ENCODE results near the gene SYCE3.

Gene SYCE3

DNA sequence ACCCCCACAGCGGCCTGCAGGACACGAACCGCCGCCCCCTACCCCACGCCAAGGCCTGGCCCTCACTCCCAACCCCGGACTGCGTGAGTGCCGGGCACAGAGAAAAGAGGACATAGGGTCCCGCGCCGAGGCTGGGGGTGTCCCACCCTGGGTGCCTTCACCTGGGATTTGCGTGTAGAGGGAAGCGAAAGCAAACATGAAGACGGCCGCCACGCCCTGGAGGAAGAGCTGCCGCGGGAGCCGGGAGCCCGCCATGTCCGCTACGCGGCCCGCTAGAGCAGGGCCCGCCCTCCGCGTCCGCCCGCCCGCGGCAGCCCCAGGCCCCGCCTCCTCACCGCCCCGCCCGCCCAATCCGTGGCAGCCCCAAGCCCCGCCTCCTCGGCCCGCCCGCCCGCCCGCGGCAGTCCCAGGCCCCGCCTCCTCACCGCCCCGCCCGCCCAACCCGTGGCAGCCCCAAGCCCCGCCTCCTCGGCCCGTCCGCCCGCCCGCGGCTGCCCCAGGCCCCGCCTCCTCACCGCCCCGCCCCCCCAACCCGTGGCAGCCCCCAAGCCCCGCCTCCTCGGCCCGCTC, 55.2 kb downstream of the SYCE3 start, which contains the start of gene LMF2:
TSS of gene LMF2 (minus strand) at position 282 of the 570 bp plus-strand sequence. CDS start at position 255, 27 bp downstream.
- Histone ChIP-seq H2AK5ac (ENCODE audit: low read length) (peak within 1 kb of the TSS; percentile 99), H4K8ac (ENCODE audit: low read depth, low read length) (peak within 1 kb of the TSS; percentile 99), H3K27ac (ENCODE audit: low read depth, low read length) (peak within 1 kb of the TSS; percentile 84), H3K36me3 (ENCODE audit: control insufficient read depth in 1 of 2, insufficient read depth in 2 of 2, low read length in 2 of 2) (peaks cover 31 to 33% of the 10 kb centered on the region in 2 experiments), H4K12ac (ENCODE audit: low read depth, low read length) (peak within 1 kb of the TSS; percentile 99), H3K18ac (ENCODE audit: low read length) (peak within 1 kb of the TSS; percentile 100), H4K91ac (ENCODE audit: low read depth, low read length) (peak within 1 kb of the TSS; percentile 96), H3K4ac (ENCODE audit: low read depth, low read length) (peak within 1 kb of the TSS; percentile 97), H3K27me3 (ENCODE audit: insufficient read depth, low read length) (no peaks in the 10 kb centered on the region), H3K4me3 (ENCODE audit: low read depth, low read length) (peak within 1 kb of the TSS; percentile 99), H2BK5ac (ENCODE audit: low read depth, low read length, poor library complexity) (peak within 1 kb of the TSS; percentile 90), H2AFZ (ENCODE audit: insufficient read depth, low read length, poor library complexity) (peak within 1 kb of the TSS; percentile 99), H2BK12ac (ENCODE audit: low read length) (peak within 1 kb of the TSS; percentile 56), H3K9ac (ENCODE audit: low read length) (peak within 1 kb of the TSS; percentile 97), H3K79me2 (ENCODE audit: control insufficient read depth, insufficient read depth, low read length, poor library complexity) (peaks cover 13% of the 10 kb centered on the region), H3K4me2 (ENCODE audit: low read length) (peak within 1 kb of the TSS; percentile 90), H3K4me1 (ENCODE audit: control insufficient read depth in 1 of 2, insufficient read depth in 2 of 2, low read length in 2 of 2) (peaks cover 6 to 15% of the 10 kb centered on the region in 2 experiments), H3K9me3 (ENCODE audit: insufficient read depth, low read depth, low read length) (no peaks in the 10 kb centered on the region), H2BK120ac (ENCODE audit: insufficient read depth, low read length, poor library complexity) (peak within 1 kb of the TSS; percentile 93), H3K79me1 (ENCODE audit: low read length) (peaks cover 8% of the 10 kb centered on the region), H3K14ac (ENCODE audit: low read length) (peak within 1 kb of the TSS; percentile 98), H3K23ac (ENCODE audit: low read length) (no peak within 1 kb of the TSS)
- peak in 1 of 2 donors; percentile 73 for DNase-seq
- no CpG with 5 or more reads among the region's 62 CpGs for WGBS (ENCODE audit: extremely low coverage, insufficient coverage, insufficient read length)

DNA sequence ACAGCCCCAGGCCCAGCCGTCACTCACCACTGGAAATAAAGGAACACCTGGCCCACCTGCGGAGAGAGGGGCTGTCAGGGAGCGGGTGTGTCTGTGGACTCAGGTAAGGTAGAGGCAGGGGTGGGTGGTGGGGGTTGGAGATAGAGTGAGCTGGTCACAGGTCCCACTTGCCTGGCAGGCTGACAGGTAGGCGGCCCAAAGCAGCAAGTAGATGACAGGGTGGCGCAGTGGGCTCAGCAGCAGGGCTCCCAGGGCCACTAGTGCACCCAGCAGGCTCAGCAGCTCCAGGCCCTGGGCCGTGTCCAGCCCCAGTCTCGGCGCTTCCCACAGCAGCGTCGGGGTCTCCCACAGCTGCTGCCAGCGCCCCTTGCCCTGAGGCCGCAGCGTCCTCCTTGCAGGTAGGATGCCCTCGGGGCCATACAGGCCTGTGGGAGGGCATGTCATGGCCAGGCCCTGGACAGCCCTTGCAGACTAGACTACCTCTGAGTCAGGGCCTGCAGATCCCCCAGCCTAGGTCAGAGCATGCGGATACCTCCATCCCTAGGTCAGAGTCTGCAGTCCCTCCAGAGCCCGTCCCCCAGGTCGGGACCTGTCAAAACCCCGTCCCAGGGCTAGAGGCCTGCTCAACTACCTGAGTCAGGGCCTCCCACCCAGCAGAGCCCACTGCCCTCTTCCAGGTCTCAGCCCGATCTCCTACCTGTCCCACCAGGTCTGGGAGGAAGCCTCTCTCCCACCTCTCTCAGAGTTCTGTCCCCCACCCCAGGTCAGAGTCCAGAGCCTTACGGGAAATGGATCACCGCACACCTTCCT, 55.9 kb downstream of the SYCE3 start:
- Histone ChIP-seq H4K12ac (ENCODE audit: low read depth, low read length) (peak overlapping the region; percentile 93), H3K27me3 (ENCODE audit: insufficient read depth, low read length) (no peaks in the 10 kb centered on the region), H2AFZ (ENCODE audit: insufficient read depth, low read length, poor library complexity) (peak overlapping the region; percentile 99), H3K9me3 (ENCODE audit: insufficient read depth, low read depth, low read length) (no peaks in the 10 kb centered on the region), H4K8ac (ENCODE audit: low read depth, low read length) (peak overlapping the region; percentile 97), H3K9ac (ENCODE audit: low read length) (peak overlapping the region; percentile 89), H3K18ac (ENCODE audit: low read length) (peak overlapping the region; percentile 83), H3K4me3 (ENCODE audit: low read depth, low read length) (peak overlapping the region; percentile 98), H3K36me3 (ENCODE audit: control insufficient read depth in 1 of 2, insufficient read depth in 2 of 2, low read length in 2 of 2) (peaks cover 36 to 37% of the 10 kb centered on the region in 2 experiments), H3K14ac (ENCODE audit: low read length) (peak overlapping the region; percentile 98), H2BK12ac (ENCODE audit: low read length) (peak overlapping the region; percentile 56), H3K23ac (ENCODE audit: low read length) (no peak overlapping the region), H4K91ac (ENCODE audit: low read depth, low read length) (peak overlapping the region; percentile 88), H3K4me1 (ENCODE audit: control insufficient read depth in 1 of 2, insufficient read depth in 2 of 2, low read length in 2 of 2) (peaks cover 6 to 15% of the 10 kb centered on the region in 2 experiments), H2BK120ac (ENCODE audit: insufficient read depth, low read length, poor library complexity) (peak overlapping the region; percentile 87), H3K79me1 (ENCODE audit: low read length) (peaks cover 8% of the 10 kb centered on the region), H3K4me2 (ENCODE audit: low read length) (peak overlapping the region; percentile 74), H2AK5ac (ENCODE audit: low read length) (peak overlapping the region; percentile 87), H3K79me2 (ENCODE audit: control insufficient read depth, insufficient read depth, low read length, poor library complexity) (peaks cover 13% of the 10 kb centered on the region), H3K4ac (ENCODE audit: low read depth, low read length) (peak overlapping the region; percentile 97), H3K27ac (ENCODE audit: low read depth, low read length) (peak overlapping the region; percentile 56), H2BK5ac (ENCODE audit: low read depth, low read length, poor library complexity) (peak overlapping the region; percentile 90)
- WGBS (ENCODE audit: extremely low coverage, insufficient coverage, insufficient read length): no CpG with 5 or more reads among the region's 21 CpGs
- peak; percentile 82 to 86 for DNase-seq

DNA sequence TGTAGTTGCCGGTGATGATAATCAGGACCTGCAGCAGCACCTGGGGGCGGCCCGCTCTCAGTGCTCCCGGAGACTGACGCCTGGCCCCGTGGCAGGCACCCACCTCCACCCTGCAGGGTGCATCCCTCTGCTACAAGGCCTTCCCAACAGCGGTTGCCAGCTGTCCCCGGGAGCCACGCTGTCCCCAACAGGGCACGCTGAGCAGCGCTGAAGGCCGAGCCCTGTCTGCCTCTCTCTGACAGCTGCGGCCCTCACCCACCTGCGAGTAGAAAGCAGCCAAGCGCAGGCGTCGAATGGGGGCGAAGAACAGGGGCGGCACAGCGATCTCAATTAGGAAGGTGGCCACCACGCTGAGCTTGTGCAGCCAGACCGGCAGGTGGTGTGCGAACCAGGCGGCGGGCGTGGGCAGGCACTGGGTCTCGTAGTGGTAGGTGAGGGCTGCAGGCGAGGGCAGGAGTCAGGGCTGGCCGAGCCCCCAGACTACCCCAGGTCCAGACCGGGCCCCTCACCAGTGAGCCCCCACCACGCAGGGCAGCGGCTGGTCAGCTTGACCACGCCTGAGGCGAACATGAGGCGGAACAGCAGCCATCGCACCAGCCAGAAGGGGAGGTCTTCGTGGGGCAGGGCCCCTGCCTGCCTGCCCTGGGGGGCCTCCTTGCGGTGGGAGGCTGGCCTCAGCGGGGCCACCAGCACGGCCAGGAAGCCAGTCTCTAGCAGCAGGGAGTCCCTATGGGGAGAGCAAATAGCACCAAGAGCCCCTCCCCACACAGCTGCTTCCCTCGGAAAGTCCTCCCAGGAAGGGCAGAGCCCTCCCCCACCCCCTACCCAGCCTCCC, 56.7 kb downstream of the SYCE3 start:
- H2BK5ac ChIP-seq (ENCODE audit: low read depth, low read length, poor library complexity): no peak overlapping the region
- peaks cover 13% of the 10 kb centered on the region for H3K79me2 ChIP-seq (ENCODE audit: control insufficient read depth, insufficient read depth, low read length, poor library complexity)
- no peak overlapping the region for H3K27ac ChIP-seq (ENCODE audit: low read depth, low read length)
- H3K4me3 ChIP-seq (ENCODE audit: low read depth, low read length): no peak overlapping the region
- H3K4me1 ChIP-seq (ENCODE audit: control insufficient read depth in 1 of 2, insufficient read depth in 2 of 2, low read length in 2 of 2): peaks cover 6 to 15% of the 10 kb centered on the region in 2 experiments
- peaks cover 36 to 37% of the 10 kb centered on the region in 2 experiments for H3K36me3 ChIP-seq (ENCODE audit: control insufficient read depth in 1 of 2, insufficient read depth in 2 of 2, low read length in 2 of 2)
- no peaks in the 10 kb centered on the region for H3K27me3 ChIP-seq (ENCODE audit: insufficient read depth, low read length)
- no peak overlapping the region for H4K8ac ChIP-seq (ENCODE audit: low read depth, low read length)
- no peak overlapping the region for H3K23ac ChIP-seq (ENCODE audit: low read length)
- no peak overlapping the region for H3K4ac ChIP-seq (ENCODE audit: low read depth, low read length)
- H3K18ac ChIP-seq (ENCODE audit: low read length): peak overlapping the region; percentile 2
- no peak for DNase-seq
- no peak overlapping the region for H3K9ac ChIP-seq (ENCODE audit: low read length)
- no peak overlapping the region for H2BK120ac ChIP-seq (ENCODE audit: insufficient read depth, low read length, poor library complexity)
- H3K9me3 ChIP-seq (ENCODE audit: insufficient read depth, low read depth, low read length): no peaks in the 10 kb centered on the region
- WGBS (ENCODE audit: extremely low coverage, insufficient coverage, insufficient read length): no CpG with 5 or more reads among the region's 41 CpGs
- no peak overlapping the region for H4K12ac ChIP-seq (ENCODE audit: low read depth, low read length)
- no peak overlapping the region for H2BK12ac ChIP-seq (ENCODE audit: low read length)
- H2AK5ac ChIP-seq (ENCODE audit: low read length): peak overlapping the region; percentile 35
- H3K4me2 ChIP-seq (ENCODE audit: low read length): peak overlapping the region; percentile 74
- peaks cover 8% of the 10 kb centered on the region for H3K79me1 ChIP-seq (ENCODE audit: low read length)
- no peak overlapping the region for H3K14ac ChIP-seq (ENCODE audit: low read length)
- H2AFZ ChIP-seq (ENCODE audit: insufficient read depth, low read length, poor library complexity): no peak overlapping the region
- no peak overlapping the region for H4K91ac ChIP-seq (ENCODE audit: low read depth, low read length)

DNA sequence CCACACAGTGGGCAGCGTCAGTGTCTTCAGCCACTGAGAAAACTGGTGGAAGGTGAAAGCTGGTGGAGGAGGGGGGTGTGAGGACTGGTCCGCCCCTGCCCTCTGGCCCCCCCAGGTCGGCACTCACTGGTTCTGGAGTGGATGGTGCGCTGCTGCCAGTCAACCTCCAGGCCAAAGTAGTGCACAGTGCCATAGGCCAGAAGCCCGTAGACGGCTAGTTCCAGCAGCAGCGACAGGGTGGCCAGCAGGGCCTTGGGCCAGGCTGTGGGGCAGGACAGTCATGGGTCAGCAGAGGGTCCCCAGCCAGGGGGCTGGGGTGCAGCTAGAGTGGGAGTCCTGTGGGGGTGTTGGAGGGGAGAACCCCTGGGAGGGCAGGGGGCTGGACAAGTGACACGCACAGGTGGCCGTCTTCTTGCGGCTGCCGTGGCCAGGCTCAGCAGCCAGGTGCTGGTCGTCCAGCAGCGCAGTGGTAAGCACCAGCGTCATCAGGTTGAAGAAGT, 57.4 kb downstream of the SYCE3 start:
- H3K79me1 ChIP-seq (ENCODE audit: low read length): peaks cover 8% of the 10 kb centered on the region
- no peak overlapping the region for H4K91ac ChIP-seq (ENCODE audit: low read depth, low read length)
- no peak overlapping the region for H3K14ac ChIP-seq (ENCODE audit: low read length)
- peaks cover 6 to 15% of the 10 kb centered on the region in 2 experiments for H3K4me1 ChIP-seq (ENCODE audit: control insufficient read depth in 1 of 2, insufficient read depth in 2 of 2, low read length in 2 of 2)
- WGBS (ENCODE audit: extremely low coverage, insufficient coverage, insufficient read length): no CpG with 5 or more reads among the region's 14 CpGs
- no peak overlapping the region for H2BK120ac ChIP-seq (ENCODE audit: insufficient read depth, low read length, poor library complexity)
- H3K9me3 ChIP-seq (ENCODE audit: insufficient read depth, low read depth, low read length): no peaks in the 10 kb centered on the region
- no peak overlapping the region for H3K9ac ChIP-seq (ENCODE audit: low read length)
- H3K36me3 ChIP-seq (ENCODE audit: control insufficient read depth in 1 of 2, insufficient read depth in 2 of 2, low read length in 2 of 2): peaks cover 36 to 37% of the 10 kb centered on the region in 2 experiments
- H3K27me3 ChIP-seq (ENCODE audit: insufficient read depth, low read length): no peaks in the 10 kb centered on the region
- DNase-seq: no peak
- no peak overlapping the region for H2BK5ac ChIP-seq (ENCODE audit: low read depth, low read length, poor library complexity)
- no peak overlapping the region for H2AK5ac ChIP-seq (ENCODE audit: low read length)
- H3K27ac ChIP-seq (ENCODE audit: low read depth, low read length): no peak overlapping the region
- peaks cover 13% of the 10 kb centered on the region for H3K79me2 ChIP-seq (ENCODE audit: control insufficient read depth, insufficient read depth, low read length, poor library complexity)
- no peak overlapping the region for H2BK12ac ChIP-seq (ENCODE audit: low read length)
- no peak overlapping the region for H3K4me3 ChIP-seq (ENCODE audit: low read depth, low read length)
- no peak overlapping the region for H3K4me2 ChIP-seq (ENCODE audit: low read length)
- no peak overlapping the region for H4K8ac ChIP-seq (ENCODE audit: low read depth, low read length)
- H3K4ac ChIP-seq (ENCODE audit: low read depth, low read length): no peak overlapping the region
- no peak overlapping the region for H2AFZ ChIP-seq (ENCODE audit: insufficient read depth, low read length, poor library complexity)
- no peak overlapping the region for H4K12ac ChIP-seq (ENCODE audit: low read depth, low read length)
- no peak overlapping the region for H3K18ac ChIP-seq (ENCODE audit: low read length)
- no peak overlapping the region for H3K23ac ChIP-seq (ENCODE audit: low read length)

Measured in trophoblast cell (in vitro differentiated cells and primary cell).